SK-N-SH treated with all-trans-retinoic acid at 6 μM for 48 hours (cell line): ENCODE results near the gene TMEM52B.

ENCODE experiments used
- ATAC-seq: fragments of 200-7000 bp; cut with Tn5 transposase; 3 replicates; pipeline ENCODE4 v1.9.1; 2020; ENCODE audit warnings: mild to moderate bottlenecking, moderate library complexity
- ARNTL ChIP-seq: fragments of 450-650 bp; formaldehyde crosslinking; IDR thresholded peaks from 2 replicates; pipeline ENCODE4 v1.5.0; 2020; ENCODE audit warnings: low read depth, mild to moderate bottlenecking, moderate library complexity, borderline replicate concordance
- BACH2 ChIP-seq: fragments of 250-450 bp; sonication (Bioruptor Pico); IDR thresholded peaks from 2 replicates; pipeline ENCODE4 v1.9.0; 2021; ENCODE audit warnings: mild to moderate bottlenecking, borderline replicate concordance
- CSDC2 ChIP-seq: fragments of 250-450 bp; sonication (Bioruptor Pico); IDR thresholded peaks from 2 replicates; pipeline ENCODE4 v1.5.0; 2020; ENCODE audit warnings: mild to moderate bottlenecking, moderate library complexity
- CSRNP3 ChIP-seq: fragments of 250-450 bp; sonication (Bioruptor Pico); IDR thresholded peaks from 2 replicates; pipeline ENCODE4 v1.5.1; 2021; ENCODE audit warnings: mild to moderate bottlenecking, moderate library complexity
- ESRRG ChIP-seq: fragments of 250-450 bp; sonication (Bioruptor Pico); IDR thresholded peaks from 2 replicates; pipeline ENCODE4 v1.6.1; 2021; ENCODE audit warnings: mild to moderate bottlenecking
- GLIS3 ChIP-seq: fragments of 250-450 bp; sonication (Bioruptor Pico); IDR thresholded peaks from 2 replicates; pipeline ENCODE4 v1.5.0; 2020; ENCODE audit warnings: mild to moderate bottlenecking, moderate library complexity
- ISL1 ChIP-seq: fragments of 250-450 bp; sonication (Bioruptor Pico); IDR thresholded peaks from 2 replicates; pipeline ENCODE4 v2.1.2; 2022; ENCODE audit warnings: mild to moderate bottlenecking, moderate library complexity
- OSR1 ChIP-seq: fragments of 250-450 bp; sonication (Bioruptor Pico); IDR thresholded peaks from 2 replicates; pipeline ENCODE4 v1.8.0; 2022; ENCODE audit warnings: moderate library complexity, mild to moderate bottlenecking, inconsistent platforms
- PPARA ChIP-seq: fragments of 250-450 bp; sonication (Bioruptor Pico); IDR thresholded peaks from 2 replicates; pipeline ENCODE4 v1.5.0; 2020; ENCODE audit warnings: mild to moderate bottlenecking, borderline replicate concordance
- RARB ChIP-seq: fragments of 250-450 bp; sonication (Bioruptor Pico); IDR thresholded peaks from 2 replicates; pipeline ENCODE4 v1.8.0; 2021; ENCODE audit warnings: mild to moderate bottlenecking, moderate library complexity
- SNAI2 ChIP-seq: fragments of 250-450 bp; sonication (Bioruptor Pico); IDR thresholded peaks from 2 replicates; pipeline ENCODE4 v1.5.0; 2020; ENCODE audit warnings: mild to moderate bottlenecking, moderate library complexity
- TCF4 ChIP-seq: fragments of 250-450 bp; sonication (Bioruptor Pico); IDR thresholded peaks from 2 replicates; pipeline ENCODE4 v1.8.0; 2021; ENCODE audit warnings: mild to moderate bottlenecking, moderate library complexity, borderline replicate concordance
- TOX ChIP-seq: fragments of 250-450 bp; sonication (Bioruptor Pico); IDR thresholded peaks from 2 replicates; pipeline ENCODE4 v1.8.0; 2021; ENCODE audit warnings: mild to moderate bottlenecking, moderate library complexity, borderline replicate concordance
- ZC3H10 ChIP-seq: fragments of 250-450 bp; sonication (Bioruptor Pico); IDR thresholded peaks from 2 replicates; pipeline ENCODE4 v1.5.1; 2021; ENCODE audit warnings: mild to moderate bottlenecking, moderate library complexity
- ZFP3 ChIP-seq: fragments of 250-450 bp; sonication (Bioruptor Pico); IDR thresholded peaks from 2 replicates; pipeline ENCODE4 v1.5.0; 2020; ENCODE audit warnings: mild to moderate bottlenecking, moderate library complexity
- ZFP30 ChIP-seq: fragments of 450-650 bp; formaldehyde crosslinking; IDR thresholded peaks from 2 replicates; pipeline ENCODE4 v1.5.0; 2022; ENCODE audit warnings: mild to moderate bottlenecking, moderate library complexity
- ZNF70 ChIP-seq: fragments of 450-650 bp; formaldehyde crosslinking; IDR thresholded peaks from 2 replicates; pipeline ENCODE4 v1.5.0; 2020; ENCODE audit warnings: mild to moderate bottlenecking, moderate library complexity
- ZNF8 ChIP-seq: fragments of 450-650 bp; formaldehyde crosslinking; IDR thresholded peaks from 2 replicates; pipeline ENCODE4 v1.5.0; 2020; ENCODE audit warnings: mild to moderate bottlenecking, moderate library complexity
- TF ChIP-seq, protein P1 (sequence below): fragments of 250-450 bp; sonication (Bioruptor Pico); IDR thresholded peaks from 2 replicates; pipeline ENCODE4 v1.8.0; 2020; ENCODE audit warnings: mild to moderate bottlenecking, moderate library complexity, borderline replicate concordance
- TF ChIP-seq, protein P2 (sequence below): fragments of 250-450 bp; sonication (Bioruptor Pico); IDR thresholded peaks from 2 replicates; pipeline ENCODE4 v1.5.1; 2020; ENCODE audit warnings: low read depth, mild to moderate bottlenecking, moderate library complexity
- TF ChIP-seq, protein P3 (sequence below): fragments of 250-450 bp; sonication (Bioruptor Pico); IDR thresholded peaks from 2 replicates; pipeline ENCODE4 v1.8.0; 2021; ENCODE audit warnings: low read depth, mild to moderate bottlenecking, moderate library complexity, borderline replicate concordance

TMEM52B gene

GRCh38 chr12:10175846-10176636, 2.8 kb upstream of the TMEM52B start:
- TF ChIP-seq BACH2 (CRISPR knock-in tag) (no peak), CSRNP3 (CRISPR knock-in tag) (no peak), SNAI2 (CRISPR knock-in tag) (no peak), ZNF70 (CRISPR knock-in tag) (no peak), ZC3H10 (CRISPR knock-in tag) (no peak), RARB (no peak)
- TF ChIP-seq, protein P1, sequence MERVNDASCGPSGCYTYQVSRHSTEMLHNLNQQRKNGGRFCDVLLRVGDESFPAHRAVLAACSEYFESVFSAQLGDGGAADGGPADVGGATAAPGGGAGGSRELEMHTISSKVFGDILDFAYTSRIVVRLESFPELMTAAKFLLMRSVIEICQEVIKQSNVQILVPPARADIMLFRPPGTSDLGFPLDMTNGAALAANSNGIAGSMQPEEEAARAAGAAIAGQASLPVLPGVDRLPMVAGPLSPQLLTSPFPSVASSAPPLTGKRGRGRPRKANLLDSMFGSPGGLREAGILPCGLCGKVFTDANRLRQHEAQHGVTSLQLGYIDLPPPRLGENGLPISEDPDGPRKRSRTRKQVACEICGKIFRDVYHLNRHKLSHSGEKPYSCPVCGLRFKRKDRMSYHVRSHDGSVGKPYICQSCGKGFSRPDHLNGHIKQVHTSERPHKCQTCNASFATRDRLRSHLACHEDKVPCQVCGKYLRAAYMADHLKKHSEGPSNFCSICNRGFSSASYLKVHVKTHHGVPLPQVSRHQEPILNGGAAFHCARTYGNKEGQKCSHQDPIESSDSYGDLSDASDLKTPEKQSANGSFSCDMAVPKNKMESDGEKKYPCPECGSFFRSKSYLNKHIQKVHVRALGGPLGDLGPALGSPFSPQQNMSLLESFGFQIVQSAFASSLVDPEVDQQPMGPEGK (CRISPR knock-in tag) = no peak
- ATAC-seq = no peak

DNA sequence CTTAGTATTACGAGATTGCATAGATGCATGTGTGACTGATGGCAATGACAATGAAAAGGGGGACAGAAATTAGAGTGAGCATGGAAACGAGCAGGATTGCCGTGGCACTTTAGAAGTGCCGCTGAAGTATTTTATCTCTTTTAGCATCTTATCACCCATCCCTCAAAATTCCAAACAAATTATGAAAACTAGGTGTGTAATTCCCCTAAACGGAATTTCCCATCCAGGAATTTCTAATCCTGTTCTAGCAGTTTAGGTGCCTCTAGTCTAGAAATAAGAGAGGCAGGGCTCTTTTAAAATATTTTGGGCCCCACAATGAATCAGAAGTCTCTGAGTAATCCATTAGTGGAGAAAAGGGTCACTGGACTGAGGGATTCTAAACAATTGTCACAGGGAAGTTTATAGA, 947 bp downstream of the TMEM52B start:
- TF ChIP-seq TOX (no peak), ISL1 (CRISPR knock-in tag) (no peak), ZNF8 (CRISPR knock-in tag) (no peak), RARB (no peak)
- TF ChIP-seq, protein P2, sequence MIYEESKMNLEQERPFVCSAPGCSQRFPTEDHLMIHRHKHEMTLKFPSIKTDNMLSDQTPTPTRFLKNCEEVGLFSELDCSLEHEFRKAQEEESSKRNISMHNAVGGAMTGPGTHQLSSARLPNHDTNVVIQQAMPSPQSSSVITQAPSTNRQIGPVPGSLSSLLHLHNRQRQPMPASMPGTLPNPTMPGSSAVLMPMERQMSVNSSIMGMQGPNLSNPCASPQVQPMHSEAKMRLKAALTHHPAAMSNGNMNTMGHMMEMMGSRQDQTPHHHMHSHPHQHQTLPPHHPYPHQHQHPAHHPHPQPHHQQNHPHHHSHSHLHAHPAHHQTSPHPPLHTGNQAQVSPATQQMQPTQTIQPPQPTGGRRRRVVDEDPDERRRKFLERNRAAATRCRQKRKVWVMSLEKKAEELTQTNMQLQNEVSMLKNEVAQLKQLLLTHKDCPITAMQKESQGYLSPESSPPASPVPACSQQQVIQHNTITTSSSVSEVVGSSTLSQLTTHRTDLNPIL = no peak
- ATAC-seq = no peak

GRCh38 chr12:10182354-10183049, 3.7 kb downstream of the TMEM52B start:
- no peak for ATAC-seq
- TF ChIP-seq PPARA (CRISPR knock-in tag) (no peak), ISL1 (CRISPR knock-in tag) (no peak), ARNTL (no peak), TCF4 (no peak), ZFP3 (no peak), SNAI2 (CRISPR knock-in tag) (no peak), ZNF70 (CRISPR knock-in tag) (no peak), ESRRG (CRISPR knock-in tag) (no peak), OSR1 (CRISPR knock-in tag) (no peak), ZFP30 (CRISPR knock-in tag) (no peak), CSRNP3 (CRISPR knock-in tag) (no peak), CSDC2 (no peak), GLIS3 (CRISPR knock-in tag) (no peak), BACH2 (CRISPR knock-in tag) (no peak), ZNF8 (CRISPR knock-in tag) (no peak), ZC3H10 (CRISPR knock-in tag) (no peak)
- TF ChIP-seq, protein P1 (CRISPR knock-in tag) = no peak
- TF ChIP-seq, protein P3, sequence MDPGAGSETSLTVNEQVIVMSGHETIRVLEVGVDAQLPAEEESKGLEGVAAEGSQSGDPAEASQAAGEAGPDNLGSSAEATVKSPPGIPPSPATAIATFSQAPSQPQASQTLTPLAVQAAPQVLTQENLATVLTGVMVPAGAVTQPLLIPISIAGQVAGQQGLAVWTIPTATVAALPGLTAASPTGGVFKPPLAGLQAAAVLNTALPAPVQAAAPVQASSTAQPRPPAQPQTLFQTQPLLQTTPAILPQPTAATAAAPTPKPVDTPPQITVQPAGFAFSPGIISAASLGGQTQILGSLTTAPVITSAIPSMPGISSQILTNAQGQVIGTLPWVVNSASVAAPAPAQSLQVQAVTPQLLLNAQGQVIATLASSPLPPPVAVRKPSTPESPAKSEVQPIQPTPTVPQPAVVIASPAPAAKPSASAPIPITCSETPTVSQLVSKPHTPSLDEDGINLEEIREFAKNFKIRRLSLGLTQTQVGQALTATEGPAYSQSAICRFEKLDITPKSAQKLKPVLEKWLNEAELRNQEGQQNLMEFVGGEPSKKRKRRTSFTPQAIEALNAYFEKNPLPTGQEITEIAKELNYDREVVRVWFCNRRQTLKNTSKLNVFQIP (CRISPR knock-in tag) = no peak
